Heart right ventricle (tissue), 16 donors: ENCODE results near the gene LRRC46. TPM values are rescaled to one million over a fixed set of nuclear protein-coding genes. Genes with fewer than 3 reads are reported as not detected.

Source experiments
- ATAC-seq, 8 donors: fragments of 200-7000 bp; cut with Tn5 transposase; one replicate each; pipeline ENCODE4 v1.9.1; 2020; ENCODE audit warnings: mild to moderate bottlenecking in 8 of 8, moderate library complexity in 8 of 8, moderate number of reproducible peaks in 1 of 8
- DNase-seq, 2 donors: peaks; one replicate each; pipeline ENCODE4 v3.0.0-alpha.2; 2020
- H3K27ac ChIP-seq, 10 donors: fragments of 200-600 bp; sonication (generic) in 2 of 10; one replicate each; pipeline versions ENCODE4 v1.5.0 to v1.8.0; 2020 to 2022; ENCODE audit warnings: mild to moderate bottlenecking in 3 of 10
- H3K27me3 ChIP-seq, 7 donors: fragments of 200-600 bp; one replicate each; pipeline ENCODE4 v1.8.0; 2021 to 2022; ENCODE audit warnings: mild to moderate bottlenecking in 2 of 7
- H3K36me3 ChIP-seq, 9 donors: fragments of 200-600 bp; sonication (generic) in 1 of 9; one replicate each; pipeline versions ENCODE4 v1.5.0 to v1.8.0; 2020 to 2022; ENCODE audit warnings: mild to moderate bottlenecking in 2 of 9
- H3K4me1 ChIP-seq, 9 donors: fragments of 200-600 bp; sonication (generic) in 1 of 9; one replicate each; pipeline versions ENCODE4 v1.5.0 to v1.8.0; 2020 to 2022; ENCODE audit warnings: mild to moderate bottlenecking in 4 of 9
- H3K4me3 ChIP-seq, 10 donors: fragments of 200-600 bp; sonication (generic) in 2 of 10; one replicate each; pipeline versions ENCODE4 v1.5.0 to v1.8.0; 2020 to 2022; ENCODE audit warnings: mild to moderate bottlenecking in 7 of 10, moderate library complexity in 2 of 10
- H3K9me3 ChIP-seq, 11 donors: fragments of 200-600 bp in 10 of 11; sonication (generic) in 2 of 11; one replicate each; pipeline versions ENCODE4 v1.5.0 to v1.8.0; 2013 to 2022; ENCODE audit warnings: mild to moderate bottlenecking in 2 of 11, control low read depth in 1 of 11, moderate library complexity in 1 of 11
- CTCF ChIP-seq, 9 donors: fragments of 200-600 bp; sonication (generic) in 2 of 9; IDR thresholded peaks; one replicate each; pipeline versions ENCODE4 v1.5.0 to v1.8.0; 2021 to 2022; ENCODE audit warnings: antibody characterized with exemption in 9 of 9, mild to moderate bottlenecking in 5 of 9, moderate library complexity in 1 of 9
- WGBS, 2 donors: extraction: QIAGEN DNeasy Blood & Tissue Kit; methylation state at CpG; one replicate each; pipeline ENCODE4 v1.1.7; 2013; ENCODE audit warnings: inconsistent platforms in 1 of 2; 5-methylcytosine and 5-hydroxymethylcytosine counted together
- intact Hi-C, 10 donors: fragments of 100-400 bp; cut with DNase I; formaldehyde crosslinking; loops; one replicate each; pipeline versions ENCODE4 v1.11.1 to v1.14.2; 2022
- polyA plus RNA-seq, 2 donors: library from polyadenylated mRNA; stranded (reverse); fragments of 200-250 nt; gene quantifications; one replicate each; pipeline ENCODE4 v1.2.3, GENCODE V29; 2013
- total RNA-seq, 10 donors: library from RNA; stranded (reverse); fragmentation: NEBNext Ultra II Directional in 3 of 10; extraction: Animal tissue kit (Norgen Biotek cat#: 25700) in 3 of 10; gene quantifications; one replicate each; pipeline versions ENCODE4 v1.2.1 to v1.2.4, GENCODE V29; 2021 to 2023
- donor health status: Arrhythmogenic right ventricular cardiomyopathy.
- donor health status: ischemic (EF 13 %, LVEDD 7.1; RV severe dilation, severe dysfunction).
- donor health status: healthy with polysubstance abuse.
- donor health status: DM: no; HTN: yes; CAD: no.
- donor health status: DM: no; HTN: no; CAD: no.
- donor health status: ischemic (EF 25% LVEDD 6.9; RV normal size, moderate dysfunction).
- donor health status: ischemic (EF 25% LVEDD 5.7; RV mildly dilated, moderate dysfunction).
- donor health status: healthy.
- donor health status: DM: yes; HTN: yes; CAD: no.
- donor health status: Ischemic cardiomyopathy.
- donor health status: ischemic (EF 35%, LVEDD 5.7; RV mildly dilated, moderate dysfunction).
- donor health status: nonischemic (EF 11% LVEDD 7.7; RV severe dilation, severe dysfunction).
- donor health status: DM: yes; HTN: yes; CAD: no.
- donor health status: PGD.
- donor health status: ischemic (EF 29% LVEDD 5.4; RV normal size, mild dysfunction).
- donor health status: nonischemic (EF 23%, LVEDD 6.1; RV moderate dilation, normal function).

Gene LRRC46
- total and polyA plus RNA-seq, 12 donors, result 0.14 to 0.95 (median 0.34) TPM; not detected in 3

GRCh38 chr17:47884905-47885730, 53.6 kb downstream of the LRRC46 start:
- H3K9me3 ChIP-seq, result no peaks in the 10 kb centered on the region
- peaks cover 0 to 3% (median 0%) of the 10 kb centered on the region in 7 donors for H3K27me3 ChIP-seq
- peaks cover 0 to 31% (median 5%) of the 10 kb centered on the region in 9 donors for H3K4me1 ChIP-seq
- no peak overlapping the region for H3K4me3 ChIP-seq
- no peak overlapping the region for H3K27ac ChIP-seq
- no peaks in the 10 kb centered on the region for H3K36me3 ChIP-seq
- TF ChIP-seq CTCF (IDR thresholded peaks at IDR 0.05), result no peak
- intact Hi-C loops, result loop anchor here in 2 of 10 donors (2.0 to 5.0 kb wide), 2 partner anchors 38 to 108 kb away; no protein-coding TSS in a partner anchor
- DNase-seq (no peak), ATAC-seq (no peak)
- 56 to 69% methylated on average over 11 of the region's 11 CpGs for WGBS, 2 donors

Other genes starting within 250 kb of the LRRC46 start
- 100 to 1,000 TPM; 167 to 236 (median 190) TPM for gene KPNB1, start 181.8 kb upstream of the LRRC46 start, total RNA-seq
- gene KPNB1, start 181.8 kb upstream of the LRRC46 start, polyA plus RNA-seq, result 10 to 100 TPM; 30.6 to 66.4 TPM
- gene TBKBP1, start 137.5 kb upstream of the LRRC46 start, total RNA-seq, result 10 to 100 TPM in 9 of 10 donors, 1 to 10 TPM in 1; 8.4 to 19.9 (median 12.6) TPM
- 10 to 100 TPM in 1 of 2 donors, 1 to 10 TPM in 1; 9.9 to 27.9 TPM for gene TBKBP1, start 137.5 kb upstream of the LRRC46 start, polyA plus RNA-seq
- gene TBX21, start 98.4 kb upstream of the LRRC46 start, total RNA-seq, result 1 to 10 TPM in 1 of 10 donors, under 1 TPM in 5, not detected in 4; 0.11 to 2.0 (median 0.29) TPM
- under 1 TPM; 0.07 to 0.15 TPM for gene TBX21, start 98.4 kb upstream of the LRRC46 start, polyA plus RNA-seq
- gene OSBPL7, start 9.9 kb upstream of the LRRC46 start, total RNA-seq, result 1 to 10 TPM; 2.8 to 8.7 (median 5.1) TPM
- gene OSBPL7, start 9.9 kb upstream of the LRRC46 start, polyA plus RNA-seq, result 1 to 10 TPM; 3.1 to 9.6 TPM
- gene MRPL10, start 129 bp upstream of the LRRC46 start, total RNA-seq, result 10 to 100 TPM; 44.8 to 72.3 (median 62.9) TPM
- 10 to 100 TPM; 44.2 to 63.6 TPM for gene MRPL10, start 129 bp upstream of the LRRC46 start, polyA plus RNA-seq
- 10 to 100 TPM; 25.6 to 38.2 (median 34.5) TPM for gene SCRN2, start 9.6 kb downstream of the LRRC46 start, total RNA-seq
- gene SCRN2, start 9.6 kb downstream of the LRRC46 start, polyA plus RNA-seq, result 10 to 100 TPM; 20.6 to 82.5 TPM
- gene SP6, start 19.5 kb downstream of the LRRC46 start, total RNA-seq, result under 1 TPM; 0.05 to 0.51 (median 0.20) TPM
- gene SP6, start 19.5 kb downstream of the LRRC46 start, polyA plus RNA-seq, result 1 to 10 TPM in 1 of 2 donors, under 1 TPM in 1; 0.22 to 1.9 TPM
- 10 to 100 TPM; 13.0 to 18.3 (median 15.9) TPM for gene SP2, start 64.6 kb downstream of the LRRC46 start, total RNA-seq
- gene SP2, start 64.6 kb downstream of the LRRC46 start, polyA plus RNA-seq, result 1 to 10 TPM; 4.3 to 8.0 TPM
- 10 to 100 TPM; 22.8 to 37.0 (median 31.5) TPM for gene PNPO, start 109.9 kb downstream of the LRRC46 start, total RNA-seq
- gene PNPO, start 109.9 kb downstream of the LRRC46 start, polyA plus RNA-seq, result 10 to 100 TPM in 1 of 2 donors, 1 to 10 TPM in 1; 9.5 to 10.9 TPM
- gene PRR15L, start 126.2 kb downstream of the LRRC46 start, total RNA-seq, result not detected
- not detected for gene PRR15L, start 126.2 kb downstream of the LRRC46 start, polyA plus RNA-seq
- gene CDK5RAP3, start 139.4 kb downstream of the LRRC46 start, total RNA-seq, result 10 to 100 TPM; 44.0 to 71.2 (median 62.3) TPM
- gene CDK5RAP3, start 139.4 kb downstream of the LRRC46 start, polyA plus RNA-seq, result 100 to 1,000 TPM in 1 of 2 donors, 10 to 100 TPM in 1; 69.9 to 143 TPM
- gene COPZ2, start 206.1 kb downstream of the LRRC46 start, total RNA-seq, result 10 to 100 TPM; 45.3 to 67.3 (median 60.7) TPM
- 10 to 100 TPM; 17.5 to 54.1 TPM for gene COPZ2, start 206.1 kb downstream of the LRRC46 start, polyA plus RNA-seq
- 1,000 to 10,000 TPM in 1 of 10 donors, 100 to 1,000 TPM in 9; 443 to 1,033 (median 704) TPM for gene NFE2L1, start 216.7 kb downstream of the LRRC46 start, total RNA-seq
- gene NFE2L1, start 216.7 kb downstream of the LRRC46 start, polyA plus RNA-seq, result 100 to 1,000 TPM; 108 to 251 TPM